PC-9 (cell line): Measurements from ENCODE around the gene VAV2. TPM values are rescaled to one million over a fixed set of nuclear protein-coding genes. Genes with fewer than 3 reads are reported as not detected.

Experiments used
- BruUV-seq: library from RNA; stranded (reverse); fragments of 400-500 nt; replicated peaks from 2 replicates; lab custom pipeline; 2021; lab: Mats Ljungman, UMichigan
- CTCF ChIA-PET: fragments of 300-600 bp; sonication (Branson Sonifier 250); formaldehyde crosslinking; loops from one replicate; lab custom pipeline; 2022; ENCODE audit warnings: antibody characterized with exemption; lab: Charles Lee
- POLR2A ChIA-PET: fragments of 300-600 bp; sonication (Branson Sonifier 250); formaldehyde crosslinking; loops from one replicate; lab custom pipeline; 2022; ENCODE audit warnings: antibody characterized with exemption; ENCODE audit not compliant: unreplicated experiment; lab: Charles Lee
- DNase-seq, 2 experiments: peaks; one replicate each; pipeline versions ENCODE4 v3.0.0 to v3.0.0-alpha.2; 2015 to 2022; ENCODE audit warnings: mixed read lengths in 1 of 2
- H2AFZ ChIP-seq: fragments of 200-600 bp; sonication (generic); 2 replicates; pipeline ENCODE4 v1.8.1; 2017; ENCODE audit warnings: antibody characterized with exemption
- H3F3A ChIP-seq: fragments of 200-600 bp; sonication (generic); 2 replicates; pipeline ENCODE4 v1.8.1; 2017; ENCODE audit warnings: antibody characterized with exemption, mild to moderate bottlenecking, low read depth; ENCODE audit not compliant: insufficient read depth
- H3K27ac ChIP-seq: fragments of 200-600 bp; sonication (generic); 2 replicates; pipeline ENCODE4 v1.6.1; 2016; ENCODE audit warnings: mixed run types
- H3K27me3 ChIP-seq: fragments of 200-600 bp; sonication (generic); 2 replicates; pipeline ENCODE4 v1.6.1; 2016; ENCODE audit warnings: low read depth, mixed run types; ENCODE audit not compliant: insufficient read depth
- H3K36me3 ChIP-seq: fragments of 200-600 bp; sonication (generic); 2 replicates; pipeline ENCODE4 v1.6.1; 2016; ENCODE audit warnings: low read depth, mixed run types
- H3K4me1 ChIP-seq: fragments of 200-600 bp; sonication (generic); replicated peaks from 2 replicates; pipeline ENCODE4 v1.6.1; 2016; ENCODE audit warnings: mixed run types; ENCODE audit not compliant: insufficient read depth
- H3K4me2 ChIP-seq: fragments of 200-600 bp; sonication (generic); 2 replicates; pipeline ENCODE4 v1.6.1; 2017; ENCODE audit warnings: mixed run types
- H3K4me3 ChIP-seq: fragments of 200-600 bp; sonication (generic); 2 replicates; pipeline ENCODE4 v1.6.1; 2016; ENCODE audit warnings: mixed run types
- H3K79me2 ChIP-seq: fragments of 200-600 bp; sonication (generic); 2 replicates; pipeline ENCODE4 v1.6.1; 2017; ENCODE audit warnings: low read depth, mixed run types
- H3K9me2 ChIP-seq: fragments of 200-600 bp; sonication (generic); 2 replicates; pipeline ENCODE4 v1.8.1; 2017; ENCODE audit warnings: mild to moderate bottlenecking; ENCODE audit not compliant: insufficient read depth
- H3K9me3 ChIP-seq: fragments of 200-600 bp; sonication (generic); 2 replicates; pipeline ENCODE4 v1.8.1; 2016; ENCODE audit warnings: low read depth; ENCODE audit not compliant: insufficient read depth
- H4K20me1 ChIP-seq: fragments of 200-600 bp; sonication (generic); 2 replicates; pipeline ENCODE4 v1.8.1; 2017; ENCODE audit not compliant: insufficient read depth
- CTCF ChIP-seq: fragments of 200-600 bp; sonication (generic); conservative IDR thresholded peaks from 2 replicates; pipeline ENCODE4 v1.6.1; 2017; ENCODE audit warnings: mixed run types, antibody characterized with exemption, mild to moderate bottlenecking, moderate library complexity
- EZH2 ChIP-seq: fragments of 200-600 bp; sonication (generic); IDR thresholded peaks from 2 replicates; pipeline ENCODE4 v1.8.0; 2017; ENCODE audit warnings: antibody characterized with exemption, low read depth
- intact Hi-C: fragments of 100-400 bp; cut with micrococcal nuclease; formaldehyde crosslinking; loops from one replicate; pipeline ENCODE4 v1.10.0; 2022; ENCODE audit not compliant: unreplicated experiment
- total RNA-seq: library from RNA; stranded (reverse); gene quantifications from 2 replicates; pipeline ENCODE4 v1.2.3, GENCODE V29; 2021

VAV2 gene
- total RNA-seq, 1 experiment from 2014 or later, result 36.5 TPM

GRCh38 chr9:133939845-133940244 is 52.3 kb downstream of the VAV2 start:
- no peak overlapping the region for H2AFZ ChIP-seq
- H3K79me2 ChIP-seq, result no peaks in the 10 kb centered on the region
- CTCF ChIA-PET, result no interaction called here
- POLR2A ChIA-PET, result no interaction called here
- no peaks in the 10 kb centered on the region for H3K36me3 ChIP-seq
- intact Hi-C loops, result no loop called here
- no peaks in the 10 kb centered on the region for H3K4me1 ChIP-seq
- no peak for DNase-seq
- no peak overlapping the region for H3K4me2 ChIP-seq
- no peaks in the 10 kb centered on the region for H3K9me2 ChIP-seq
- H3K27me3 ChIP-seq, result no peaks in the 10 kb centered on the region
- no peak overlapping the region for H3K4me3 ChIP-seq
- peaks cover 29% of the 10 kb centered on the region for H4K20me1 ChIP-seq
- no peaks in the 10 kb centered on the region; the same call in 1 of the 2 replicates for H3F3A ChIP-seq
- TF ChIP-seq EZH2, result no peak
- no peak overlapping the region for H3K27ac ChIP-seq
- no peaks in the 10 kb centered on the region for H3K9me3 ChIP-seq
- no TSS peak for BruUV-seq

GRCh38 chr9:133939171-133939785 is 52.8 kb downstream of the VAV2 start:
- Histone ChIP-seq H3K79me2 (no peaks in the 10 kb centered on the region), H3K27ac (no peak overlapping the region), H3K9me3 (no peaks in the 10 kb centered on the region), H3K9me2 (no peaks in the 10 kb centered on the region), H3K4me1 (no peaks in the 10 kb centered on the region), H3K4me3 (no peak overlapping the region), H2AFZ (no peak overlapping the region), H3K4me2 (no peak overlapping the region), H3K36me3 (no peaks in the 10 kb centered on the region), H3K27me3 (no peaks in the 10 kb centered on the region), H3F3A (no peaks in the 10 kb centered on the region; the same call in 1 of the 2 replicates), H4K20me1 (peaks cover 23% of the 10 kb centered on the region)
- ChIA-PET CTCF (interaction anchor here (0.6 kb wide), 2 partner anchors 28 to 197 kb away, joined by 3 to 4 read pairs; no protein-coding TSS in a partner anchor), POLR2A (no interaction called here)
- intact Hi-C loops, result no loop called here
- DNase-seq, result no peak
- no peak for TF ChIP-seq EZH2
- no peak for TF ChIP-seq CTCF
- BruUV-seq, result no TSS peak

- Histone ChIP-seq H3K4me3 (no peak overlapping the region), H3K4me1 (no peaks in the 10 kb centered on the region), H3K27ac (no peak overlapping the region), H3K36me3 (no peaks in the 10 kb centered on the region), H3K27me3 (no peaks in the 10 kb centered on the region), H3K9me3 (no peaks in the 10 kb centered on the region), H3K79me2 (no peaks in the 10 kb centered on the region), H3K9me2 (no peaks in the 10 kb centered on the region), H2AFZ (no peak overlapping the region), H3F3A (no peaks in the 10 kb centered on the region; the same call in 1 of the 2 replicates), H3K4me2 (no peak overlapping the region), H4K20me1 (peaks cover 18% of the 10 kb centered on the region)
- BruUV-seq, result no TSS peak
- ChIA-PET CTCF (interaction anchor here (0.6 kb wide), 1 partner anchor 27 kb away, joined by 4 read pairs; no protein-coding TSS in a partner anchor), POLR2A (no interaction called here)
- no peak for TF ChIP-seq CTCF
- no peak for DNase-seq
- intact Hi-C loops, result no loop called here
Measured at GRCh38 chr9:133938753-133939152, 53.4 kb downstream of the VAV2 start.
